Stimulated activated CD4-positive, alpha-beta T cell treated with anti-CD3 and anti-CD28 coated beads, TNF-alpha, amount 100 ng/mL, for 24 hours (primary cell): ENCODE data around the gene STK26.
"Not testable (repeated sequence)": the region's sequence is repeated elsewhere in the genome, so short reads cannot be mapped to it uniquely, and the experiment has no call there.

ENCODE experiments used
- DNase-seq, 3 experiments: peaks; one replicate each; pipeline ENCODE4 v3.0.0-alpha.2; 2020; ENCODE audit warnings: low read depth in 3 of 3

Gene STK26

DNA sequence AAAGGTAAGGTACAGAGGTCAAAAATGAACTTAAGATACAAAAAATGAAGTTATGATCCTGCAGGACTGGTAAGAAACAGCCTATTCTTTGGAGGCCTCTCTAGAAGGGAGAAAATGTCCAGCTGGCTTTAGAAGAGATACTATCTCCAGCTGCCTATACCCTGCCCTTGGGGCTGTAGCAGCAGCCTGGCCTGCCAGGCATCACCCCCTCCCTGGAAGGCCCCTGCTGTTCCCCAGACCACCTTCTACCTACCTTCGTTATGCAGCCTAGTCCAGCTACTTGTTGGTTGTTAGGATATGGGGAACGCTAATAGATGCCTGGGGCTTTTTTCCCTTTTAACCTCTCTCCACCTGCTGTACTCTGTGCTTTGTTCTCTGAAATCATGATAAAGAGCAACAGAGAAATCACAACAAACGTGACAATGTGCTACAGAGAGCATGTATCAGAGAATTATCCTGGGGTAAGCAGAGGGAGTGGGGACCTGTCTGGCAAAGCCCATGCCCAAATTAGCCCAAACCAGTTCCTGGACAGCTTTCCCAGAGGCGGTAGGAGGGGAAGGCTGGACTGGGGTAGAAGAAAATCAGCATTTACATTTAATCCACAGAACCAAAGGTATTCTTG is 70.2 kb downstream of the STK26 start:
- DNase-seq: no peak

DNA sequence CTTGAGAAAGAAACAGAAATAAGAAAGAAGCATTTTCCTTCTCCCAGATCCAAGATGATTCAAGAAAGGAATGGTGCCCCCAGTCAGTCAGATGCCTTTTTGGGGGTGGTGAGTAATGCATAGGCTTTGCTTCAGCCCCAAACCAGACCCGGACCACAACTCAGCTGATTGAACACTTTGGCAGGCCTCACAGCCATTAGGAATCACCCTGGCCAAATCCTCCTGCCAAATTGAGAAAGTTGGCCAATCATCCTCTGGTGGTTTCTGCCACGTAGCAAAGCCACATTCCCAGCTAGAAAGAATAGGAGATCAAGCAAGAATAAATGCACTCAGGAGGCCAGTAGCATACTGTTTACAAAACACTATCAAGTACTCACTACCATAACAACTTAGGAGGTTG is 71.1 kb downstream of the STK26 start:
- DNase-seq: no peak

DNA sequence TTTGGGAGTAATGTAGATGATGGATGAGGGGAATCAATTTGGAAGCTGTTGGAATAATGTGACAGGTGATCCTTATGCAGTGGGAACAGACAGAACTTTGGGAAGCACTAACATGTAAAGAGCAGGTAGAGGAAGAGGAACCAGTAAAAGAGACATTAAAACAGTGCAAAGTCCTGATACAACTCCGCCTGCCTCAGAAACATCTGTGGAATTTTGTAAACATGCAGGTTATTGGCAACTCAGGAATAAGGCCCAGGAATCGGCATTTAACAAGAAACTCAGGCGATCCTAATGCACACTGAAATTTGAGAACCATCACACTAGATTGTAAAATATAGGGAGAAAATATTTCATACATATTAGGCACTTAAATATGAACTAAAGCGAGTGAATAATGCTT is 75.6 kb downstream of the STK26 start:
- not testable (repeated sequence) for DNase-seq

DNA sequence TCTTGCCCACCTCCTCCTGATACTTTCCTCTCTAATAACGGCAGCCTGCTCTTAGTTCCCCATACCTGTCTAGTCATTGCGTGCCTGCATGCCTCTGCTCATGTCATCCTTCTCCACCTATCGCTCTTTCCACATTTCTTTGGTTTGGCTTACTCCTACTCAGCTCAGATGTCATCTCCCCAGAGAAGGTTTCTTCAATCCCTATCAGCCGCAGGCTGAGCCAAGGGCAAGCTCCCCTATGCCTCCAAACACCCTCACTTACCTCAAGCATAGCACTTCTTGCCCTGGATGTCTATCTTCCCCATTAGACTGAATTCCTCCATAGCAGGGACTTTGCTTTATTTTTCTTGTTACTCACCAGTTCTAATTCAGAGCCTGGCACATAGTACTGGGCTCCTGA is 78.1 kb downstream of the STK26 start:
- DNase-seq: no peak

DNA sequence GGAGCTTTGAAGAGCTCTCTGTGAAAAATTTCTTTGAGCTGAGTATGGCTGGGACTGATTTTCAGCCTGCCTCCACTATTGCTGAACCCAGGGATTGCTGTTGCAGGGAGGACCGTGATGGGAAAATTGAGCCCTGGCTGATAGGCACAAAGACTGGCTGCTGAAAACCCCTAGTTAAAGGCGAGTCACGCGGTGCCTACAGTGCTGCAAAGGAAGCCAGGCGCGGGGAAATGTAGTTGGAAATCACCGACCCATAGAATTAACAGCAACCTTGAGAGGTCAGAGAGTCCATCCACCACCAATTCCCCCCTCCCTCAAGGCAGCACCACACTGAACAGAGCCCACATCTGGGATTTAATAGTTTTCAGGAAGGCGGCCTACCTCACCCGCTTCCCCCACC is 78.7 kb downstream of the STK26 start:
- DNase-seq: no peak

DNA sequence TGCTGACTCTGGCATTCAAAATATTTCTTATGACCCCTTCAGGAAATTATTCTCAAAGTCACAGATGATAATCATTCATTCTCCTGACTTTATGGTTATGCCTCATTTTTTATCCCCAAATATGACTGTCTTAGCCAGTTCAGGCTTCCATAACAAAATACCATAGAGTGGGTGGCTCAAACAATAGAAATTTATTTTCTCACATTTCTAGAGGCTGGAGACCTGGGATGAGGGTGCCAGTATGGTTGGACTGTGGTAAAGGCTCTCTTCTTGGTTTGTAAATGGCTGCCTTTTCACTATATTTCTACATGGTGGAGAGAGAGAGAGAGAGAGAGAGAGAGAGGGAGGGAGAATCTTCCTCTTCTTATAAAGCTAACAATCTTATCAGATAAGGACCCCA is 84.2 kb downstream of the STK26 start:
- DNase-seq: no peak

DNA sequence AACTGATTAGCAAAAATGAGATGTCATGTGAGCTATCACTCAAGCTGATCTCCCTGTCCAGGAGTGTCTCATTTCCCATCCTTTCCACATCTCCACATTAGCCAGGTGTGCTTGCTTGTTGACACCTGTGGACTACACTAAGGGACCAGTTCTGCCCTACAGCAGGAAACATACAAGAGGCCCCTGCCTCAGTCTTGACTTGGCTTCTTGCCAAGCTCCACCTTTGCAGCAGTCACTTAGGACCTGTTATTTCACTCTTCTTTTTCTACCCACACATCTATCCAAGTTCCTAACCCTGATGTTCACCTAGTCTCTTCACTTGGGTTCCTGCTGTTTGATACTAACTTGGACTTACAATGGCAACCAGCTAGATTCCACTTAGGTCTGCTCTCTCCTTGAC is 91.5 kb downstream of the STK26 start:
- DNase-seq: no peak

DNA sequence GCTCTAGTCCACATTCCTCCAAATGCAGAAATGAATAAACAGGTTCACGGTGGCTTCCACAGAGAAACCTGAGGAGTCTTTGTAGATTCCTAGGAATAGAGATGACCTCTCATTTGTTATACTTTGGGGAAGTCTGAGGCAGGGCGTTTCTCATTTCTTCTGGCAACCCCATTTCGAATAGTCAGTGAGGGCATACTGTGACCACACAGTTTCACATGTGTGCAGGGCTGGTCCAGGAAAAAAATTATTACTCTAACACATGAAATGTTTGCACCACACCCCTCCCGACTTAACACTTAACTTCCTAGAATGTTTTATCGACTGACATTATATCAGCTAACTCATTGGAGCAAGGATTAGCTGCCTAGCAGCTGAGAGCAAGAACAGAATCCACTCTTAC is 92.7 kb downstream of the STK26 start:
- DNase-seq: no peak

DNA sequence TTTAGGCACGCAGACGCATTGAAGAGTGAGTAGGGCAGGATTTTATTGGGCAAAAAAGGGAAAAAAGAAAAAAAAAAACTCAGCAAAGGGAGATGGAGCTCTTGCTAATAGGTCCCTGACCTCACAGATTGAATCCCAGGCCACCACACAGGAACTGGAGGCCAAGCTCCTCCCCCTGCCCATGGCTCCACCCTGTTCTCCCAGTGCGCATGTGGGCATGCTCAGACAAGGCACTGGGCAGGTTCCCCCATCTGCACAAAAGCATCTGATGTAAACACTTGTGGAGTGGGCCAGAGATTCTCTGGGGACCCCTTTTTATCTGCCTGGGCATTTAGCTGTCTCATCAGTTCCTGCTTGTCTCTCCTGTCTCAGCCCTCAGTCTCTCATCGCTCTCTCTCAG is 95.3 kb downstream of the STK26 start:
- no peak for DNase-seq

DNA sequence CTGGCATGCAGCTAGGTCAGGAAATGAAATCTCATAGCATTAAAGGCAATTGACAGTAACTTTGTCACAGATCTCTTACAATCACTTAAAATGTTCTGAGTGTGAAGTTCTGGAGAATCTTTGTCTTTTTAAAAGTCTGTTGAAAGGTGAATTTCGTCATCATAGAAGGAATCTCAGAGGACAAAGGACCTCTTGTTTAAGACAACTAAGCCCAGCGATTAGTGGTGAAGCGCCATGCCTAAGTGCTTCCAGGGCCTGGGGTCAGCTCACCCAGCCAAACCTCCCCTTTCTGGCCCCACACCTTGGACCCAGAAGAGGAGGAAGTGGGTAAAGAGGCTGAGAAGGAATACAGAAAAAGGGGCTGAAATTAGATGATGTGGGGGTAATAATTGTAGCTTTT is 96.2 kb downstream of the STK26 start:
- no peak for DNase-seq

DNA sequence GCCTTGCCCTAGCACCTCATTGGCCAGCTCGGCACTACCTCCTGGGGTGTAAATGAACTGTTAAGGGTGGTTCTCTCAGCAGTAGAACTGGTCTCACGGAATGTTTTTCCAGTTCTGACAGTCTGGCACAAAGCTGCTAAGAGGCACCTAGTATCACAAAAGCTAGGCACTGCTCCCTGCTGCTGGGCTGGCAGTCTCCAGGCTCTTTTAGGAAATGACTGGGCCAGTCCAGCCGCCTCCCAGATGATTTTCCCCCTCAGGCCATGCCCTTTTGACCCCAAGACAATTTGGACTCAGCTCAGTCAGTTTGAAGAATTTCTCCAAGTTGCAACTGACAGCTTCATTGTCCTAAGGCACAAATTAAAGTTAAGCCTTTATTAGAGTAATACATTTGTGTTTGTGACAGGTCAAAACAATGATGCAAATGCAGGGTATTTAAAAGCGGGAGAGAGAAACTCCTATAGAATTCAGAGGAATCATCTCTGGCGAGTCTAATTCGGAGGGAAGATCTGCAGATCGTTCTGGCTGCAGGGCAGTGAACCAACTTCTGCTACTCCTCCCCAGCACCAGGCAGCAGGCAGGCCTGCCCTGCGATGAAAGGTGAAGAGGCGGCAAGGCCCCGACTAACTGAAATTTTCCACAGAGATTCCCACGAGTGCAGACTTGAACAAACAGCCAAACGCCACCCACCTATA is 96.9 kb downstream of the STK26 start:
- DNase-seq: no peak

DNA sequence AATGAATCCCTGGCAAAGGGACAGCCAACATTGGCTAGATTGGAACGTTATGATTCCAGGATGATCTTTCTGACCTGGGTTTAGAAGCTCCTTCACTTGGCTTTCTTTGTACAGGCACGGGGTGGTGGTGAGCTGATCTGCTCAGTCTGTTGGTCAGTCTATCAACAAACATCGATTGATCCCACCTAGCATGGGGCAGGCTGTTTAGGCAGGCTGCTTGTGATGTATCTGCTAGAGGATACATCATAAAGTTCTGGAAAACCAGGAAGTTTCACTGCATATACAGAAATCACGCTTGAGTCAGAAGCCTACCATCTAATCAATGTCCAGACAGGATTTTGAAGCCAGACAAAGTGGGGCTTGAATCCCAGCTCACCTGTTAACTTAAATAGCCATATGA is 97.8 kb downstream of the STK26 start:
- DNase-seq: no peak
